IMR-90 (cell line): Measurements from ENCODE around the gene RNF103. TPM values are rescaled to one million over a fixed set of nuclear protein-coding genes. Genes with fewer than 3 reads are reported as not detected.

ENCODE experiments used
- ATAC-seq: fragments of 200-7000 bp; cut with Tn5 transposase; 2 replicates; pipeline ENCODE4 v1.9.1; 2020; ENCODE audit warnings: low read depth, mild to moderate bottlenecking, moderate library complexity
- BruUV-seq: library from RNA; stranded (reverse); fragments of 400-500 nt; replicated peaks from 2 replicates; lab custom pipeline; 2021; lab: Mats Ljungman, UMichigan
- CTCF ChIA-PET: fragments of 300-600 bp; formaldehyde crosslinking; extraction: SDS; loops from one replicate; lab custom pipeline; 2021; ENCODE audit warnings: antibody characterized with exemption; lab: Yijun Ruan, JAX
- POLR2A ChIA-PET: fragments of 300-600 bp; sonication (Branson Sonifier 250); formaldehyde crosslinking; loops from one replicate; lab custom pipeline; 2022; ENCODE audit warnings: antibody characterized with exemption; ENCODE audit not compliant: unreplicated experiment; lab: Charles Lee
- DNase-seq: peaks from one replicate; pipeline ENCODE4 v3.0.0; 2013
- H2AFZ ChIP-seq: replicated peaks from 2 replicates; pipeline ENCODE3; 2013; ENCODE audit warnings: low read length, mild to moderate bottlenecking; ENCODE audit not compliant: poor library complexity
- H2AK5ac ChIP-seq: 2 replicates; pipeline ENCODE4 v1.6.1; 2013; ENCODE audit warnings: low read depth, low read length, inconsistent platforms
- H2AK9ac ChIP-seq: replicated peaks from 2 replicates; pipeline ENCODE3; 2013; ENCODE audit warnings: mild to moderate bottlenecking, low read depth, low read length, moderate library complexity; ENCODE audit not compliant: poor library complexity
- H2BK120ac ChIP-seq: 2 replicates; pipeline ENCODE4 v1.6.1; 2013; ENCODE audit warnings: low read depth, low read length, inconsistent platforms
- H2BK15ac ChIP-seq: 3 replicates; pipeline ENCODE4 v1.6.1; 2013; ENCODE audit warnings: low read depth, low read length, inconsistent platforms
- H2BK20ac ChIP-seq: 2 replicates; pipeline ENCODE4 v1.6.1; 2013; ENCODE audit warnings: low read depth, mild to moderate bottlenecking, inconsistent platforms, low read length, moderate library complexity
- H2BK5ac ChIP-seq: 2 replicates; pipeline ENCODE4 v1.6.1; 2013; ENCODE audit warnings: mild to moderate bottlenecking, low read depth, low read length, inconsistent platforms; ENCODE audit not compliant: poor library complexity, severe bottlenecking
- H3K14ac ChIP-seq: replicated peaks from 2 replicates; pipeline ENCODE4 v1.6.1; 2013; ENCODE audit warnings: low read depth, low read length, inconsistent platforms
- H3K18ac ChIP-seq: 2 replicates; pipeline ENCODE4 v1.6.1; 2013; ENCODE audit warnings: low read depth, low read length, control low read depth
- H3K23ac ChIP-seq: 2 replicates; pipeline ENCODE4 v1.6.1; 2013; ENCODE audit warnings: low read depth, low read length, inconsistent platforms
- H3K27ac ChIP-seq: 2 replicates; pipeline ENCODE4 v1.5.1; 2013; ENCODE audit warnings: mild to moderate bottlenecking, control low read depth, low read length; ENCODE audit not compliant: insufficient read depth
- H3K27me3 ChIP-seq: 2 replicates; pipeline ENCODE4 v1.6.1; 2013; ENCODE audit warnings: low read length; ENCODE audit not compliant: control insufficient read depth, insufficient read depth
- H3K36me3 ChIP-seq: 2 replicates; pipeline ENCODE4 v1.6.1; 2013; ENCODE audit warnings: low read length, mixed read lengths; ENCODE audit not compliant: control insufficient read depth, insufficient read depth
- H3K4ac ChIP-seq: 2 replicates; pipeline ENCODE4 v1.6.1; 2013; ENCODE audit warnings: low read depth, low read length, inconsistent platforms
- H3K4me1 ChIP-seq: 2 replicates; pipeline ENCODE4 v1.6.1; 2013; ENCODE audit warnings: low read length, mixed read lengths; ENCODE audit not compliant: control insufficient read depth, insufficient read depth
- H3K4me2 ChIP-seq: 2 replicates; pipeline ENCODE4 v1.6.1; 2013; ENCODE audit warnings: low read depth, mild to moderate bottlenecking, control low read depth, low read length, moderate library complexity
- H3K4me3 ChIP-seq: 2 replicates; pipeline ENCODE4 v1.5.1; 2013; ENCODE audit warnings: low read depth, mild to moderate bottlenecking, control low read depth, low read length, moderate library complexity; ENCODE audit not compliant: insufficient read depth
- H3K56ac ChIP-seq: 2 replicates; pipeline ENCODE4 v1.6.1; 2013; ENCODE audit warnings: low read length, inconsistent platforms; ENCODE audit not compliant: insufficient read depth; ENCODE audit errors: extremely low read depth
- H3K79me1 ChIP-seq, 2 experiments: 2 replicates each; pipeline ENCODE4 v1.6.1; 2013; ENCODE audit warnings: low read length in 2 of 2, inconsistent platforms in 1 of 2, low read depth in 1 of 2
- H3K9ac ChIP-seq: 2 replicates; pipeline ENCODE4 v1.6.1; 2013; ENCODE audit warnings: low read depth, low read length, control low read depth
- H3K9me1 ChIP-seq: 2 replicates; pipeline ENCODE4 v1.6.1; 2013; ENCODE audit warnings: low read length, inconsistent platforms; ENCODE audit not compliant: insufficient read depth
- H3K9me3 ChIP-seq: 2 replicates; pipeline ENCODE4 v1.6.1; 2013; ENCODE audit warnings: low read length; ENCODE audit not compliant: control insufficient read depth, insufficient read depth
- H4K20me1 ChIP-seq: 2 replicates; pipeline ENCODE4 v1.6.1; 2013; ENCODE audit warnings: low read length, inconsistent platforms; ENCODE audit not compliant: insufficient read depth
- H4K5ac ChIP-seq: 2 replicates; pipeline ENCODE4 v1.6.1; 2013; ENCODE audit warnings: mild to moderate bottlenecking, low read depth, low read length, control low read depth
- H4K8ac ChIP-seq, 2 experiments: 2 replicates each; pipeline ENCODE4 v1.6.1; 2013; ENCODE audit warnings: low read depth in 2 of 2, low read length in 2 of 2, control low read depth in 1 of 2, inconsistent platforms in 1 of 2
- H4K91ac ChIP-seq: 2 replicates; pipeline ENCODE4 v1.6.1; 2013; ENCODE audit warnings: low read depth, low read length, inconsistent platforms; ENCODE audit not compliant: insufficient read depth
- CEBPB ChIP-seq: IDR thresholded peaks from 2 replicates; pipeline ENCODE4 v1.6.1; 2012; ENCODE audit warnings: low read depth, low read length, improper control_type of control experiment
- whole genome bisulfite sequencing, 2 experiments: methylation state at CpG; one replicate each; pipeline versions ENCODE4 v1.1.5 to v1.1.7; 2013; ENCODE audit warnings: missing lambda C conversion rate in 2 of 2; ENCODE audit not compliant: insufficient read length in 1 of 2; ENCODE audit errors: extremely low coverage in 2 of 2; 5-methylcytosine and 5-hydroxymethylcytosine counted together
- dilution Hi-C: fragments of 300-500 bp; cut with HindIII; formaldehyde crosslinking; loops from one replicate; pipeline ENCODE4 v1.14.3; 2018; ENCODE audit warnings: low sequenced_read_pairs; ENCODE audit not compliant: unreplicated experiment
- in situ Hi-C: fragments of 300-500 bp; cut with MboI; formaldehyde crosslinking; loops from 3 replicates; pipeline ENCODE4 v1.14.3; 2019; ENCODE audit warnings: low sequenced_read_pairs, inconsistent platforms, mixed read lengths
- intact Hi-C: fragments of 100-400 bp; cut with micrococcal nuclease; formaldehyde crosslinking; loops from 2 replicates; pipeline ENCODE4 v1.10.0; 2022
- polyA plus RNA-seq, 3 experiments: library from polyadenylated mRNA; depleted of rRNA; stranded (reverse); fragments of >200 nt; gene quantifications; 2 replicates each; pipeline ENCODE4 v1.2.3, GENCODE V29; 2012; ENCODE audit warnings: low replicate concordance in 1 of 3
- total RNA-seq: library from RNA; depleted of rRNA; stranded (reverse); fragments of >200 nt; gene quantifications from 2 replicates; pipeline ENCODE4 v1.2.3, GENCODE V29; 2012
- TF ChIP-seq, protein P1 (sequence below): fragments of 150-350 bp; IDR thresholded peaks from 2 replicates; pipeline ENCODE4 v1.6.1; 2017; ENCODE audit warnings: mild to moderate bottlenecking, antibody characterized with exemption, low read length, low read depth

RNF103 gene
- total and polyA plus RNA-seq, 2 of the 4 experiments (the other 2 are of a cell fraction), result 5.6 to 7.2 TPM

DNA sequence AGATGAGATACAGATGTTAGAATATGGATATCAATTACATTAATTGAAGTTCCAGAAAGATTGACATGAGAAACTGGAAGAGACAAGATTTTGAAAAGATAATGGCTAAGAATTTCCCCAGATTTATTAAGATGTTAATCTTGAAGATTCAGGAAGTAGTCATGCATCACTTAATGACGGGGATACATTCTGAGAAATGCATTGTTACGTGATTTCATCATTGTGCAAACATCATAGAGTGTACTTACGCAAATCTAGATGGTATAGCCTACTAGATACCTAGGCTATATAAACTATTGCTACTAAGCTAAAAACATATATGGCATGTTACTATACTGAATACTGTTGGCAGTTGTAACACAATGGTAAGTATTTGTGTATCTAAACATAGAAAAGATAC is 53.6 kb downstream of the RNF103 start:
- intact Hi-C loops, result no loop called here
- no CpG with 5 or more reads among the region's 3 CpGs for WGBS, 2 experiments
- BruUV-seq, result no TSS peak

More for the DNA sequence above, 53.6 kb downstream of the RNF103 start:
- H4K8ac ChIP-seq, result no peak overlapping the region
- H3K14ac ChIP-seq, result no peak overlapping the region
- H4K20me1 ChIP-seq, result no peaks in the 10 kb centered on the region
- no peak overlapping the region for H3K23ac ChIP-seq
- ChIA-PET POLR2A (interaction anchor here (0.5 kb wide), 1 partner anchor 26 kb away, joined by 3 read pairs; no protein-coding TSS in a partner anchor), CTCF (no interaction called here)
- H3K9me3 ChIP-seq, result no peaks in the 10 kb centered on the region
- no peak overlapping the region for H3K4me3 ChIP-seq
- H3K36me3 ChIP-seq, result no peaks in the 10 kb centered on the region
- no peaks in the 10 kb centered on the region; the same call in 1 of the 2 replicates for H3K27me3 ChIP-seq
- H2BK120ac ChIP-seq, result no peak overlapping the region
- DNase-seq (no peak), ATAC-seq (no peak)
- no peaks in the 10 kb centered on the region for H3K4me1 ChIP-seq
- no peak overlapping the region for H3K56ac ChIP-seq
- no peak overlapping the region for H2AK9ac ChIP-seq
- TF ChIP-seq, protein P1, sequence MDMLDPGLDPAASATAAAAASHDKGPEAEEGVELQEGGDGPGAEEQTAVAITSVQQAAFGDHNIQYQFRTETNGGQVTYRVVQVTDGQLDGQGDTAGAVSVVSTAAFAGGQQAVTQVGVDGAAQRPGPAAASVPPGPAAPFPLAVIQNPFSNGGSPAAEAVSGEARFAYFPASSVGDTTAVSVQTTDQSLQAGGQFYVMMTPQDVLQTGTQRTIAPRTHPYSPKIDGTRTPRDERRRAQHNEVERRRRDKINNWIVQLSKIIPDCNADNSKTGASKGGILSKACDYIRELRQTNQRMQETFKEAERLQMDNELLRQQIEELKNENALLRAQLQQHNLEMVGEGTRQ, result no peak
- TF ChIP-seq CEBPB, result 0 out of 2 replicates have a peak, but pooled peaks have one; percentile 8
- H2AK5ac ChIP-seq, result no peak overlapping the region
- H2BK15ac ChIP-seq, result no peak overlapping the region
- no peaks in the 10 kb centered on the region; the same call in 1 of the 2 replicates for H3K9me1 ChIP-seq
- no peak overlapping the region for H3K27ac ChIP-seq
- no peaks in the 10 kb centered on the region for H3K79me1 ChIP-seq
- dilution Hi-C loops, result no loop called here
- H3K4ac ChIP-seq, result no peak overlapping the region
- H3K4me2 ChIP-seq, result no peak overlapping the region
- no peak overlapping the region for H3K18ac ChIP-seq
- H2AFZ ChIP-seq, result no peak overlapping the region
- no peak overlapping the region for H2BK5ac ChIP-seq
- H2BK20ac ChIP-seq, result no peak overlapping the region
- in situ Hi-C loops, result no loop called here
- no peak overlapping the region for H3K9ac ChIP-seq
- no peak overlapping the region for H4K5ac ChIP-seq
- H4K91ac ChIP-seq, result no peak overlapping the region
